Stomach (tissue), 4 donors: Measurements from ENCODE around the gene TRIM41.

Experiments used
- CTCF ChIP-seq, 7 experiments: fragments of 450-650 bp in 4 of 7; fragments of 200-600 bp in 3 of 7; sonication (generic) in 3 of 7; IDR thresholded peaks; one replicate each; pipeline ENCODE4 v1.5.1; 2016 to 2019; ENCODE audit warnings: antibody characterized with exemption in 7 of 7, control low read depth in 2 of 7, mild to moderate bottlenecking in 1 of 7
- EP300 ChIP-seq: sonication (generic); formaldehyde crosslinking; IDR thresholded peaks from one replicate; pipeline ENCODE4 v1.6.1; 2017; ENCODE audit warnings: antibody characterized with exemption
- POLR2A ChIP-seq, 4 donors: fragments of 450-650 bp; IDR thresholded peaks; one replicate each; pipeline ENCODE4 v1.6.1; 2016; ENCODE audit warnings: antibody characterized with exemption in 4 of 4, control low read depth in 2 of 4, mild to moderate bottlenecking in 1 of 4, moderate library complexity in 1 of 4

- no peak for TF ChIP-seq CTCF (IDR thresholded peaks at IDR 0.05)
- no peak for TF ChIP-seq POLR2A (IDR thresholded peaks at IDR 0.05)
- no peak for TF ChIP-seq EP300
Measured at GRCh38 chr5:181176254-181176952, 46.7 kb upstream of the TRIM41 start.
